ENCODE data around the gene ARID5B.

Gene ARID5B

DNA sequence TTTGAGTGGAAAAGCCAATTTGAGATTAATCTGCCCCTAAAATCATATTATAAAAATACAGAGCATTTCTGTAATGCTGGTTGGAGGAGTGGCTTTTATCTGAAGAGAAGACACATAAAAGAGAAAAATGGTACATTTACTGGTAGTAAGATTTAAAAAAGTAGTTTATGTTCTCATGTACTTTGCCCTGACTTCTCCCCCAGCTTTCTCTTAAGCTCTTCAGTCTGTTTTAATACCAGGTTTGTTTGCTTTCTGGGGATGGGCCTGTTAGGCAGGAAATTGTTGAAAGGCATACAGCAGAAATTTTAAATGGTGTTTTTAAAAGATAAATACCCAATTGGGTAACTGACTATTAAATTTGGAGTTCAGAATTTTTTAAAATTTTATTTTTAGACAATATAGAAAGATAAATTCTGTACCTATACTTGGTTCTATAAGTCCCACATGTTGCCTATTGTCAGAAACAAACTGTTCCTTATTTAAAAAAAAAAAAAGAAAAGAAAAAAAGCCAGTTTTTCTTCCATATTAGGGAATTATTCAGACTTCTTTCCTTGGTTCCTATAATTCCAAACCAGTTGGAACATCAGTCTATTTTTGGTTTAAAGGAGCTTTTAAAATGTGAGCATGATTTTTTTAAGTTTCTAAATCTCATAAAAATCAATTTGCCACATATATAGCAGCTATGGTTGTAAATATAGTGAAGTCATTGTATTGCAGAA, 136.6 kb downstream of the ARID5B start:
- peak in 1 of 3 experiments; percentile 62 for DNase-seq

DNA sequence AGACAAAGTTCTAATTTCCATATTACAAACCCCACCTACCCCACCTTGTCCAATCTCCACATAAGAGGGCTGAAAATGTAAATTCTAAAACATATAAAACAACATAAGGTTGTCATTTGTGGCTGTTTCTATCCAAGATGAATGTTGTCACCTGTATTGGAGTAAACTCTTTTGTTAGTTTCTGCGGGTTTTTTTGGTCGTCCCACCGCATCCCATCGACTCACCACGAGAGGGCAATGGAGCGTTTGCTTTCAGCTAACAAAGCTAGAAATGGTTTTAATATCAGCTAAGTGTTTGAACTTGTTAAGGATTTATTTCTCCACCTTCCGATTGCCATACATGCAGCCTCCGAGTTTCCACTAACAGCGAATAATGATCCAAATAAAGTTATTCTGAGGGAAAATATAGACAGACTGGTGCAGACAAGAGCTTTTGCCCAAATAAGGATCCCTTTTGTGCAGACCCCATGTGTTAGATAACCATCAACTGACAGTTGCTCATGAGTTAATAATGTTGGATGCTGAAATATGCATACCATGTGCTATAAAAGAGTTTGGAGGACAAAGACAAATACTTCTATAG, 137.2 kb downstream of the ARID5B start:
- peak; percentile 56 to 78 (median 60) for DNase-seq

- no peak for DNase-seq
These were observed 138.5 kb downstream of the ARID5B start for GRCh38 chr10:62039954-62040353.

DNA sequence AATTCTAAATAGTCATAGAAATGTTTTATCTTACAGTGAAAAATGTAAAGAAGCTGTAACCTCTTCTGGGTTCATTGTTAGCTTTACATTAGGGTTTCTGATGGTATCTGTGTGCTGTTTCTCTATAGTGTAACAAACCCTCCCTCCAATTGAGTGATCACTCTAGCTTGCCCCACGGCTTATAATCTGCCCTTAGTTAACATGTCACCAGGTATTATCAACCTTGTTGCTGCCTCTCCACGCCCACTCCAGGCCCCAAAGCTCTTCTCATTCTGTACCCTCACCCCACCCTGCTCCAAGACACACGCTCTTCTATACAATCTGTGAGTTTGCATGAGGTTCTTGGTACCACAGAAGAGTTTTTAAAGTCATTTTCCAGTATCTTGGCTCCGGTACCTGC, 139.4 kb downstream of the ARID5B start:
- no peak for DNase-seq

- no peak for DNase-seq
These were observed 142.0 kb downstream of the ARID5B start for GRCh38 chr10:62043421-62044021.

DNA sequence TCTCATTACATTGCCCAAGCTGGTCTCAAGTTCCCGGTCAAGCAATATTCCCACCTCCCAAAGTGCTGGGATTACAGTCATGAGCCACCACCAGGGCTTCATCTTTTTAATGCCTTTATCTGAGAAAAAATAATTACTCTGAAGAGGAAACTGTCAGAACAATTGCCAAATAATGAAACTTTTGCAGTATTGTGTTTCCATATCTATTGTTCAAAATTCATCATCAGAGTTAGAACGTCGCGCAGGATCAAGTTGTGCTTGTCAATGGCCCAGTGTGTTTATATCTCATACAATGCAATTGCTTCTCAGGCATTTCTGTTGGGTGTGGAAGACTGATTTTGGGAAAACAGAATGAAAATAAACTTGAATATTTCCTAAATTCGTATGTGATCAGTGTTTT, 143.1 kb downstream of the ARID5B start:
- DNase-seq, result no peak

GRCh38 chr10:62045765-62046521, 144.4 kb downstream of the ARID5B start:
- DNase-seq, result no peak

DNA sequence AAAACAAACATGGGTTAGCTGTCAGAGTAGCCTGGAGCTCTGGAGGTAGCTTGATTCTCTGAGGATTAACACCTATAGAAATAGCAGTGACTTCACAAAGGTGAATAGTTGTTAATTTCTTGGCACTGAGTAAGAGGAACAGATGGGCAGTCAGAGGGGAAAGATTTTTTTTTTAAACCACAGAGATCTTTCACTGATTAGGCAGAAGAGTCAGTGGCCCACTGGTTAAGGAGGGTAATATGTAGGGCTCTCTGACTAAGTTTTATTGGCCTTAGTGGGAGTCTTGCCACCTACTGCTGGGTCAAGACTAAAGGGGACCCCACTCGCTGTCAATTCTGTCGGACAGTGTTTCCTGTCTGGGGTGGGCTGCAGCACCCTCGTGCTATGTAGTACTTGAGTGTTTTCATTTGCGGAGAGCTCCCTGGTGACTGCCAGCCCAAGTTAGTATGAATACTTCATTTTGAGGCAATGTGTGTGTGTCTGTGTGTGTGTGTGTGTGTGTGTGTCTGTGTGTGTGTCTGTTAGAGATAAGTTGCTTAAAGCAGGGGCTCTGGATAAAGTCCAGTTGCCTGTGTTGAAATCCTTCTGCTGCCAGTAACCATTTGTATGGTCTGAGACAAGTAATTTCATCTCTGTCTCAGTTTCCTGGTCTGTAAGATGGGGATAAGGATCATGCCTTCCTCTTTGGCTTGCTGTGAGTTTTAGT, 145.2 kb downstream of the ARID5B start:
- DNase-seq, result no peak

- no peak for DNase-seq
These were observed 145.9 kb downstream of the ARID5B start for GRCh38 chr10:62047228-62047892.

DNA sequence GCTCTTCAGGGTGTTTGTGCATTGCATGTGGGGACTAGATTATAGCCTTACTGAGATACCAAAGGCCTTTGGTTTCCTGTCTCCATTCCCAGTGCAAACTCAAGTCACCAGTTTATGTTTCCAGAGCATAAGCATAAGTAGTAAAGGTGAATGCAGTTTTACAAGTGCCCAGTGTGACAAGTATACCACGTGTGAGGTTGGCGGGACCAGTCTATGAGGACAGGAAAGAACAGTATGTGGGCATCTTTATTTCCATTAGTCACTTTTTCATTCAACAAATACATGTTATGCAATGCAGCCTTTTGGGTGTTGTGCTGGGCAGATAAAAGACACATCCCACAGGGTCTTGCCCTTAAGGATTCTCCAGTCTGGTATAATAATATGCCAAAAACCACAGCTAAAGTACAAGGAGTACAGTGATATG, 146.5 kb downstream of the ARID5B start:
- no peak for DNase-seq

DNA sequence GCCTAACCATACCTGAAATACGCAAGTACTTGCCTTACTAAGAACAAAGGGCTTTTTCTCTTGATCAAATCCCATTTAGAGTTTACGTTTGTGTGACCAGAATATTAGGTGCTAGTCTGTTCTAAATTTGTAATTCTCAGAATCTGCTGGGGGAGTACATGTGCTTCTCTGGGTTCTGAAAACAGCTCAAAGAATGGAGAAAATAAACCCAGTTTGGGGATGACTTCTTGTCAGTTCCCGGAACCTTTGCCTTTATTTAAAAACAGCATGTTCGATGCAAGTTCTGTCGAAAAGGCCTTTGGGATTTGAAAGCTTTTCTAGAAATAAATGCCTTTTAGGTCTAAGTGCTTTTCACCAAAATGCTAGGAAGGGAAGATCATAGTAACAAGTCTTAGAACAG, 147.0 kb downstream of the ARID5B start:
- no peak for DNase-seq

GRCh38 chr10:62048919-62049623, 147.6 kb downstream of the ARID5B start:
- DNase-seq, result peak in 2 of 3 experiments; percentile 64 to 76

GRCh38 chr10:62049624-62050345, 148.3 kb downstream of the ARID5B start:
- DNase-seq, result no peak

GRCh38 chr10:62050346-62050892, 148.9 kb downstream of the ARID5B start:
- peak in 1 of 3 experiments; percentile 18 for DNase-seq

- DNase-seq, result peak in 1 of 3 experiments; percentile 33
These were observed 149.5 kb downstream of the ARID5B start for GRCh38 chr10:62050893-62051433.

DNA sequence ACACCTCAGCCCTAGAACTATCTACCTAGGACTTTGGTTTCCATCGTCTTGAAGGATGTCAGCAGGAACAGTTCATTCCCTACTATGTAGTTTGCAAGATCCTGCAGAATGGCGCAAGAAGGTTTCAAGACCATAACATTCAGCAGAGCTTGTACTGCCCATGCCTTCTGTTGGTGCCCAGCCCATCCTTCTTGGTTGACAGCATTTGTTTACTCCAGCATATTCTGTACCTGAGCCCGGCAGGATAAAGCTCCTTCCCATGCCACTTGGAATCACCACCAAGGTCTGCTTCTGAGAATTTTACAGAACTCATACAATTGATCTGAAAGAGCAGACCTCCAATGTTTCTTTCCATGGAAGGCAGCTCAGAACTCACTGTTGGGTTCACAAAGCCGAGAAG, 150.8 kb downstream of the ARID5B start:
- DNase-seq, result no peak

DNA sequence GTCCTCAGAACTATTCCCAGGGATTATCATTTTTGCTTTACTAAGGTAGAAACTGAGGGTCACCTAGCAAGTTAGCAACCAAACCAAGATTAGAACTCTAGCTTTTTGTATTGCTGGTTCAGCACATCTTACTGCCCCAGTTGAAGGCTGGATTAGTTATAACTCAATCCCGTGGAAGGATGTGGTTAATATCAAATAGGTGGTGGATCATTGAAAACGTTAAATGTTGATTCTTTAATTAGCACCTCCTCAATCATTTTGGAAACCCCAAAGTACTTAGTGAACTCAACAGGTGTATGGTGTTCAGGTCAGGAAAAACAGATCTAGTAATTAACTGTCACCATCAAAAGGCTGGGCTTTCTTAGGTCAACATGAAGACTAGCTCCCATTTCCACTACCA, 152.4 kb downstream of the ARID5B start:
- peak in 2 of 3 experiments; percentile 24 to 81 for DNase-seq

DNA sequence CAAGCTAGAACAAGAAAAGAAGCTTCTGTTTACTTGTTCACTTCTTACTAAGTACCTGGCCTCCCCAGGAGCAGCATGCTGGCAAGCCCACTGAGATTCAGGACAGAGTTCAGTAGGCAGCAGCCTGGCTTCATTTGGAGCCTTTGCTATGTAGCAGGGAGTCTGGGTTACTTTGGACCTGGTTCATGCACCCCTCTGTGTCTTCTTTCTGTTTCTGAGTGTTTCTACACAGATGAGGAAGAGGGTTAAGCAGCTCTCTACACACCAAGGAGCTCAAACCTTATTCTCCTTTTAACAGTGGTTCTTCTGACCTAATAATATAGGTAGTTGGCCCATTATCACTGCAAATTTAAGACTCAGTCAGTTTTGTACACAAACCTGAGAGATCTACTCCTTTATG, 152.9 kb downstream of the ARID5B start:
- no peak for DNase-seq

GRCh38 chr10:62054830-62055229, 153.3 kb downstream of the ARID5B start:
- DNase-seq, result no peak

- no peak for DNase-seq
These were observed 154.7 kb downstream of the ARID5B start for GRCh38 chr10:62056219-62056618.
